GM18867 (cell line): ENCODE results near the gene PRSS21.

Experiments
- ATAC-seq: cut with Tn5 transposase; IDR thresholded peaks from one replicate; pipeline ENCODE4 v1.9.1; 2021; ENCODE audit warnings: mild to moderate bottlenecking, moderate library complexity; ENCODE audit not compliant: unreplicated experiment

Gene PRSS21

DNA sequence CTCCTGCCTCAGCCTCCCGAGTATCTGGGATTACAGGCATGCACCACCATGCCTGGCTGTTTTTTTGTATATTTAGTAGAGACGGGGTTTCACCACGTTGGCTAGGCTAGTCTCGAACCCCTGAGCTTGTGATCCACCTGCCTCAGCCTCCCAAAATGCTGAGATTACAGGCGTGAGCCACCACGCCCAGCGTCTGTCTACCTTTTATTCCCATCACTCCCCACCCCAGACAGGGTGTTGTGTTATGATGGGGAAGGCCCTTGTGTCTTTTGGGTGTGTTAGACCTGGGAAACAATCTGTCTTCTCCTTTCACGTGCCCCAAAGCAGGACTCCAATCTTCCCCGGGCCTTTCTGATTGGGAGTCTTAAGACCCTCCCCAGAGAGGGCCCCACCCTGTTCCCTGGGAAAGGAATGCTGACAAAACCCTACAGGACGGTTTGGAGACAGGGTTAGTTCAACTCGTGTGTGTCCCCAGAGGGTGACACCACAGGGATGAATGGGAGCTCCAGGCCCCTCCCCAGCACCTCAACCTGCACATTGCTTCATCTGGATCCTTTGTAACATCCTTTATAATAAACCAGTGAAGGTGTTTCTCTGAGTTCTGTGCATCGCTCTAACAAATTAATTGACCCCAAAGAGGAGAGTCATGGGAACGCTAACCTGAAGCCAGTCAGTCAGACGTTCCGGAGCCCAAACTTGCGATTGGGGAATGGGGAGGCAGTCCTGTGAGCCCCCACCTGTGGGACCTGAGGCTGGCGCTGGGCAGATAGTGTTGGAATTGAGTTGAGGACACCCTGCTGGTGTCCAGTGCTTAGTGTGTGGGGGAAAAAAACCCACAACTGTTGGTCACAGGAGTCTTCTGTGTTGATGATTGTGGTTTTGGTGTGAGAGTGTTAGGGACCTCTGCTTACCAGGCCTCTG is 36.8 kb upstream of the PRSS21 start:
- ATAC-seq: no peak

DNA sequence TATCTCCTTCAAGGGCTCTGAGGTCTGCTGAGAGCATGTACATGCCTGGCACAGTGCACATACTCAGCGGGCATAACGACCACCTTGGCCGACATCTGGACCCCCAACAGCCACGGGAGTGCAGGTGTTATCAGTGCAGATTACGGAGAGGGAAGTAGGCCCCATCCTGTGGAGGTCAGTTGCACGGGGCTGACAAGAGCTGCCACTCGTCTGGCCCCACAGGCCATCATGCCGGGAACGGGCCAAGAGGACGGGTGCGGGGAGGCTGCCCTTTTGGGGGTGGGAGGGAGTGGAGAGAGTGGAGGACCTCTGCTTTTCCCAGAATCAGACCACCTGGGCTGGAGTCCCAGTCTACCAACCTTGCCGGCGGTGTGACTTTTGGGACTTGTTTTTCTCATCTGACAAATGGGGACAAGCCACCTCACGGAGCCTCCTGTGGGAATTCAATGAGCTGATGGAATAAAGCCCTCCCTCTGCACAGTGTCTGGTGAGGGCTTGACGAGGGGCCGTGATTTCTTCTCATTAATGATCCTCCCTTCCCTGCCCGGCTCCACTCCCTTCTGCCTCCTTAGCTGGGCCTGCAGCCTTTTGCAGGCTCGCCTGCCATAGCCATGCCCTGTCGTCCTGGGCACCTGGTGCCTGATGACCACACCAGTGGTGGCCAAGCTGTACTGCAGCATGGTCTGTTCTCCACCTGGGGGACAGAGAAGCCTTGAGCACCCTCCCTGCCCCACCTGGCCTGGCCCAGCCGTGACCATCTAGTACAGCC is 34.3 kb upstream of the PRSS21 start:
- ATAC-seq: no peak

DNA sequence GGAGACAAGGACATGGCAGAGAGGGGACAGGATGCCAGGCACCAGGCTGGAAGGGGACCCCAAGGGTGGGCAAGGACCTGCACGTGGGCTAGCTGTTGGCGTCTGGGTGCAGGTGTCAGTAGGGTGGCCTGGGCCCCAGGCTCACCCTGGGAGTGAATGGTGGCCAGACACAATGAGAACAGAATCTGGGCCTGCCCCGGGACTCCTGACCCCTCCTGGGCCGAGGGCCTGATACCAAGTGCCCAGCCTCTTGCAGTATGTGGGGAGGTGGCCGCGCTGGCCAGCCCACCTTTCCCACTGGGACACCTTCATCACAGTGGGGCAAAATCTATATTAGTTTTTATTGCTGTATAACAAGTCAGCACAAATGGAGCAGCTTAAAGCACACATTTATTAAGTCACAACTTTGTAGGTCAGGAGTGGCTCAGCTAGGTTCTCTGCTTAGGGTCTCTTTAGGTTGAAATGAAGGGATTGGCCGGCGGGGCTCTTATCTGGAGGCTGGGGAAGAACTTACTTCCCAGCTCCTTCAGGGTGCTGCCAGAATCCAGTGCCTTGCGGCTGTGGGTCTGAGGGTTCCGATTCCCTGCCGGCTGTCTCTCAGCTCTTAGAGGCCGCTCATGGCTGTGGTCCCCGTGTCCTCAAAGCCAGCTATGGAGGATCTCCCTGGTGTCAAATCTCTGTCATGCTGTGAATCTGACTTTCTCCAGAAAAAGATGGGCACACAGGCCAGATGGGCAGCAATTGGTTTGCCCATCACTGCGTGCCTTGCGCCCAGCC is 33.3 kb upstream of the PRSS21 start:
- ATAC-seq: no peak

DNA sequence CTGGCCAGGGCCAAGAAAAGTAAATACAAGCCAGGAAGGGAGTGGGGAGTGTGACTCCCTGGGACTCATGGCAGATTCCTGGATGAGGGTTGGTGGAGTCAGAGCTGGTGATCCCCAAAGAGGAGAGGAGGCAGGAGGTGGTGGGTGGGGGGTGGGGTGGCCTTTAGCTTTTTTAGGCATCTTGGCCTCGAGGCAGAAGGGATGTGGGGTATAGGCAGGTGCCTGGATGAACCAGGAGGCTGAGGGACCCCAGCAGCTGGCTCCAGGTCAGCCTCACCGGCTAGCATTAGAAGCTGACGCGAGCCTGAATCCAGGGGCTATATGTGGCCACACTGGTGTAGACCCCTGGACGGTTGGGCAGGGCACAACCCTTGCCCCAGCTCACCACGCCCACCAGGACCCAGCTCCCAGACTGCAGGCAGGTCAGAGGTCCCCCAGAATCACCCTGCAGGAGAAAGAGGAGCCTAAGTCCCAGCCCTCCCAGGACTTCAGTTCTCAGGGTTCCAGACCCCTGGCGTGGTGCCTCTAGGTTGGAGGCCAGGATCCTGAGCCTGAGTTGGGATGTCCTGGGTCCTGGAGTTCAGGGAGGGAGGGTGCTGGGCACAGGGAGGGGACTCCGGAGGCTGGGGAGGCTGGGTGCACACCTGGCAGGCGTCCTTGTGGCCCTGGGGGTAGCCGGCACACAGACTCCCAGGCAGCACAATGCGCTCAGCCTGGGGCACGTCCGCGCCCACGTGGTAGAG is 32.5 kb upstream of the PRSS21 start:
- no peak for ATAC-seq

DNA sequence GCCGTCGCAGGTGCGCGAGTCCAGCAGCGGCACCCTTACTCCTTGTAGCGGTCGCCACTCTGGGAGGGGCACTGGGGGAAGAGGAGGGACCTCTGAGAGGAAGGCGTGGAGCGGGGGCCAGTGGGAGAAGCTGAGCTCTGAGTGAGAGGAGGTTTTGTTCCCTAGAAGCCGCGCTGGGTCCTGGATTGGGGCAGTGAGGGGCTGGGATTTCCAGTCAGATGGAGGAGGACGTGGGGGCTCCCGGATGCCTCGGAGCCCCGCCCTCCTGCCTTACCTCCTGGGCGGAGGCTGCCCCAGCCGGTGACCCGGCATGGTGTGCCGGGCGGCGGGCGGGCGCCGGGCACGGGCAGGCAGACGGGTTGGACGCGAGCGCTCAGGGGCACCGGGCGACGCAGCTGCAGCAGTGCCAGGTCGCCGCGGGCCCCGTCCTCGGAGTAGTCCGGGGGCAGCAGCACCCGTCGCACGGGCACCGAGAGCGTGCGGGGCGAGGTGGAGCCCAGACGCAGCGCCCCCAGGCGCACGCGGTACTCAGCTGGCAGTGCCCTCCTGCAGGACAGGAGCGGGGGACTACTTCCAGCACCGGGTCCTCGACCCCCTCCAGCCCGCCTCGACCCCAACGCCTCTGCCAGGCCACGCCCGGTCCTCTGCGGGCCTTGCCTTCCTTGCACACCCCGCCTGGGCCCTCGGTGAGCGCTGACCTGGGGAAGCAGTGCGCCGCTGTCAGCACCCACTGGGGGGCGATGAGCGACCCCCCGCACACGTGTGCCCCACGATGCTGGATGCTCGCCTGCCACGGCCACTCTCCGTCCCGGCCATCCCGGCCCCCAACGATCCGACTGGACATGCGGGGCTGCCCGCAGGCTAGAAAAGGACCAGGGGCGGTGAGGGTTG is 31.7 kb upstream of the PRSS21 start:
- no peak for ATAC-seq

DNA sequence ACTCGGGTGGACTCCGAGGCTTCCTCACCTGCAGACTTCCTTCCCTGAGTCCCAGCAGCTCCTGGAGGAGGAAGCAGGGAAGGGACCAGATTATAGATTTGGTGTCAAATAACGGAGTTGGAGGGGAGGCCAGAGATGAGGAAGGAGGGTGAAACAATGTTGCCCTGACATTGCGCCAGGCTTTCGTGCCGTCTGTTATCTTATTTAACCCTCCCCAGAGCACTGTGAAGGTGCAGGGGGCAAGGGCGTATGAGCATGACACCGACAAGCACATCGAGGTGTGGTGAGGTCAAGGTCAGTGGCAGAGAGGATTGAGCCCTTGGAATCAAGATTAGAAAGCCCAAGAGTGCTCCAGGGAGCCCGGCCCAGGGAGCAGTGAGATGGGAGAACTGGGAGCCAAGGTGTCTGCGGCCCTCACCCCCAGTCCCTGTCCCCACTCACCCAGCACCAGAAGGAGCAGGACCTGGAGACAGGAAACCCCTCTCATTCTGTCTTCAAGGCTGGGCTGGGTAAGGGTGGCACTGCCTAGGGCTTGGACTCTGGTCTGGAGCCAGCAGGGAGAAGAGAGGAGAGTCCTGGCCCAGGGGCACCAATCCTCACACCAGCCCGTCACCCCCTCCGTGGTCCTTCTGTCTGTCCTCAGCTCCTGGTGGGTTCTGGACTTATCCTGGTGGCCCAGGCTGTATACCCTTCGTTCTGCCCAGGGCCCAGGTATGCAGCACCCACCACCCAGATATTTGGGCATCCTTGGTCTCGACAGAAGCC is 30.8 kb upstream of the PRSS21 start:
- ATAC-seq: no peak

DNA sequence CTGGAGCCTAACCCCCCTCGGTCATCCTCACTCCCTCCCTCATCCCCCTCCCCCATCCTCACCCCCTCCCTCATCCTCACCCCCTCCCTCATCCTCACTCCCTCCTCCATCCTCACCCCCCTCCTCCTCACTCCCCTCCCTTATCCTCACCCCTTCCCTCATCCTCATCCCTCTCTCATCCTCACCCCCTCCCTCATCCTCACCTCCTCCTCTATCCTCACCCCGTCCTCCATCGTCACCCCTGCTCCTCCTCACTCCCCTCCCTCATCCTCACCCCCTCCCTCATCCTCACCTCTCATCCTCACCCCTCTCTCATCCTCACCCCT is 30.2 kb upstream of the PRSS21 start:
- ATAC-seq: no peak

DNA sequence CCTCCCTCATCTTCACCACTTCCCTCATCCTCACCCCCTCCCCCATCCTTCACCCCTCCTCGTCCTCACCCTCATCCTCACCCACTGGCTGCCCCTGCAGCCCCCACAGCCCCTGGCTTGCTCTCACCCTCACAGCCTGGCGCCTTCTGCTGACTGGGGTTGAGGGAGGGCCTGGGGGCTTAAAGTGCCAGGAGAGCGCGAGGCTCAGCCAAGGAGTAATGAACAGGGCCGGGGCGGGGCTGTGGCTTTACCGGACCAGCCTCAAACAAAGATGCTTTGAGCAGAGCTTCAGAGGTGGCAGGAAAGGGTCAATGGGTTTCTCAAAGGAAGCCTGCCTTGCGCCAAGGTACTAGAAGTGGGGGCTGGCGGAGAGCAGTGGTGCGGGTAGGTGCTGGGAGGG is 29.6 kb upstream of the PRSS21 start, which contains the start of gene PRSS33:
TSS of gene PRSS33 (minus strand) at position 155 of the 400 bp plus-strand sequence. CDS start 1,013 bp downstream, outside the sequence.
- ATAC-seq: no peak

DNA sequence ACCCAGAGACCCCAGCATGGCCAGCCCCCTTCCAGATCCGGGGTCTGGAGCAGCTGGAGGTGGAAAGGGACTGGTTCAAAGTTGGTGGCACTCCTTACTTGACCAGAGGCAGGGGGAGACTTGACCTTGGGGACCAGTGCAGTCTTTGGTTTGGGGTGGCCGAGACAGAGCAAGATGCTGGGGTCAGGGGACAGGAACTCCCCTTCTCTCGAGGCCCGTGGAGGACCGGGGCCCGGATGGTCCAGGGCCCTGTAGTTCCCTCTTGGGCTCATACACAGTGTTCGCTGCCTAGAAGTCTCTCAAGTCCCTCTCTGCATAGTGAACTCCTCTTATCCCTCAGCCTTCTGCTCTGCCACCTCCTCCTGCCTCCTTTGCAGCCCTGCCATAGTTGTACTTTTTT is 29.1 kb upstream of the PRSS21 start:
- ATAC-seq: no peak

DNA sequence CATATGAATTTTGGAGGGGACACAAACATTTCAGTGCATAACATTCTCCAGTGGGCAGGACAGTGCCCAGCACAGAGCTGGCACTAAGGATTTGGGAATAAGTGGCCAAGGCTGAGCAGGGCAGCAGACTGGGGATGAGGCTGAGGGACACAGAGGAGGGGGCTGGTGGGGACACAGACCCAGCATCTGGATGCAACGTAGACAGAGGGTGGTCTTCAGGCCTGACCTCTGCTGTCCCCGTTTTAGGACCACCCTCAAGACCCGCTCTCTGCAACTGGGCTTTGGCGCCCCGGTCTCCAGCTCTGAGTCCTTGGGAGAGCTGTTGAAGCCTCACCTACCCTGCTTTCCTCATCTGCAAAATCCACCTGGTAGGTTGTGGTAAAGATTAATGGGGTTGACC is 26.4 kb upstream of the PRSS21 start:
- ATAC-seq: no peak

DNA sequence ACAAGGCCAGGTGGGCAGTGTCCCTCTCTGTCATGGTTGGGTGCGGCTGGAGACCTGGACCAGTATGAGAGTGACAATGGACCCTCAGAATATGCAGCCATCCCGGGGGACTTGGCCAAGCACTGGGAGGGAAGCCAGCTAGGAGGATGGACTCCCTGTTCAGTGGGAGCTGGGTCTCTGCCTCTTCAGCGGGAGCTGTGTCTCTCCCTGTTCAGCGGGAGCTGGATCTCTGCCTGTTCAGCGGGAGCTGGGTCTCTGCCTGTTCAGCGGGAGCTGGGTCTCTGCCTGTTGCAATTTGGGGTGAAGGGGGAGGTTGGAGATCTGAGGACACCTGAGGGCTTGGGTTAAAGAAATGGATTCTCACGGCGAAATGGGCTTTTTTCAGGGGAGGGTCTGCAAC is 25.9 kb upstream of the PRSS21 start:
- no peak for ATAC-seq

DNA sequence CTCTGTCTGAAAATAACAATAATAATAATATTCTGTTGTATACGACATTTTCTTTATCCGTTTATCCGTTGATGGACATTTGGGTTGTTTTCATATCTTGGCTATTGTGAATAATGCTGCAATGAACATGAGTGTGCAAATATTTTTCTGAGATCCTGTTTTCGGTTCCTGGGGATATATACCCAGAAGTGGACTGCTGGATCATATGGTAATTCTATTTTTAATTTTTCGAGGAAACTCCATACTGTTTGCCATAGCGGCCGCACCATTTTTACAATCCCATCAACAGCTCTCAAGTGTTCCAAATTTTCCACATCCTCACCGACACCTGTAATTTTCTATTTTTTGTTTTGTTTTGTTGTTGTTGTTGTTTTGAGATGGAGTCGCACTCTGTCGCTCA is 24.1 kb upstream of the PRSS21 start:
- no peak for ATAC-seq

DNA sequence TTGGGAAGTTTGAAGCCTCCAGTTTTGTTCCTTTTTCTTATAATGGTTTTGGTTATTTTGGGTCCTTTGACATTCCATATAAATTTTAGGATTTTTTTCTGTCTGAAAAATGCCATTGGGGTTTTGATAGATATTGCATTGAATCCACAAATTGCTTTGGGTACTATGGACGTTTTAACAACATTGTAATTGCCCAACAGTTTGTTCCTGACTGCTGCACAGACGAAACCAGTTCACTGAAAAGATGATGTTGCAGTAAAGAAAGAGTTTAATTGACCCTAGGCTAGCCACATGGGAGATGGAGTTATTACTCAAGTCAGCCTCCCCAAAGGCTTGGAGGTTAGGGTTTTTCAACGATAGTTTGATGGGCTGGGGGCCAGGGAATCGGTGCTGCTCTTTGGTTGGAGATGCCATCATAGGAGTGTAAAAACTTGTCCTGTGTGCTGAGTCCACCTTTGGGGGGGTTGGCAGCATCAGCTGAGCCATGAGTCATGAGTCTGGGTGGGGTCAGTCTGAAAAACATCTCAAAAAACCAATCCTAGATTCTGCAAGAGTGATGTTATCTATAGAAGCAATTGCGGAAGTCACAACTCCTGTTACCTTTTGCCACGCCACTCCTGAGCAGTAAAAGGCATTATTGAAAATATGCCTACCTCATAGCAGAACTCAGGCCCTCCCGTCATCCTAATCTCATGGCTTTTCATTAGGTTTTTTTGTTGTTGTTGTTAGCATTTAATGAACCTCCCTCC is 21.5 kb upstream of the PRSS21 start:
- ATAC-seq: no peak

DNA sequence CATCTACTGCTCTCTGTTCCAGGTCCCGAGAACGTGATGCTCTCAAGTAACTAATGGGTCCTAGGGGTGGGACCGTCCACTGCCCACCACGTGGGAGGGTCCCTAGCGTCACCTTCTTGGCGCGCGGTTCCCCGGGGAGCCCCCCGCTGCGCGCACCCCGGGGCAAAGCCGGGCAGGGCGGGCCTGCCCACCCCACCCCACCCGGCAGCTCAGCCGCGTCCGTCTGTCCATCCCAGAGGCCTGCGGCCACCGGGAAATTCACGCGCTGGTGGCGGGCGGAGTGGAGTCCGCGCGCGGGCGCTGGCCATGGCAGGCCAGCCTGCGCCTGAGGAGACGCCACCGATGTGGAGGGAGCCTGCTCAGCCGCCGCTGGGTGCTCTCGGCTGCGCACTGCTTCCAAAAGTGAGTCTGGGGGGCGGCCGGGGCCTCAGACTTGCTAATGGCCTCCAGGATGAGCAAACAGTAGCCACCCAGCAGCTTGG is 18.3 kb upstream of the PRSS21 start:
- no peak for ATAC-seq

DNA sequence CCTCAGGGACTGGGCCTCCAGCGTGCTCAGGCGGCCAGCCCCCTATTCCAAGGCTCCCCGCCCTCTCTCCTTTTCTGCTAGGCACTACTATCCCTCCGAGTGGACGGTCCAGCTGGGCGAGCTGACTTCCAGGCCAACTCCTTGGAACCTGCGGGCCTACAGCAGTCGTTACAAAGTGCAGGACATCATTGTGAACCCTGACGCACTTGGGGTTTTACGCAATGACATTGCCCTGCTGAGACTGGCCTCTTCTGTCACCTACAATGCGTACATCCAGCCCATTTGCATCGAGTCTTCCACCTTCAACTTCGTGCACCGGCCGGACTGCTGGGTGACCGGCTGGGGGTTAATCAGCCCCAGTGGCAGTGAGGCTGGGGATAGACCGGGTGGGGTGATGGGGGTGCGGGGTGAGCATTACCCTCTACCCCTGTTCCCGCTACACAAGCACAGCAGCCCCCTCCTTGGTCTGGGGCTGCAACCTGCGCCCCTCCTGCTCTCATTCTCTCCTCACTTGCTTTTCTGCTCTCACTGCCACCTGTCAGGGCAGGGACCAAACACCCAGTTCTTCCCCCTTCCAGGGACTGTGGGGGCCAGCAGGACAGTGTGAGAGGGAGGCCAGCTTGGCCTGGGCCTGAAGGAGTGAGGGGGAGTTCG is 17.7 kb upstream of the PRSS21 start:
- ATAC-seq: no peak

DNA sequence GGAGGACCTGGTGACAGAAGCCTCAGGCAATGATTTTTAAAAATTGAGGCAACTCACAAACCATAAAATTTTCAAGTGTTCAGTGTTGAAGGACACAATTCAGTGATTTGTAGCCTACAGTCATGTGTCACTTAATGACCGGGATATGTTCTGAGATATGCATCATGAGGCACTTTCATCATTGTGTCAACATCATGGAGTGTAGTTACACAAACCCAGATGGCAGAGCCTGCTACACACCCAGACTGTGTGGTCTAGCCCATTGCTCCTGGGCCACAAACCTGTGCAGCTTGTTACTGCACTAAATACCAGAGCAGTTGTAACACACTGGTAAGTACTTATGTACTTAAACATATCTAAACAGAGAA is 17.2 kb upstream of the PRSS21 start:
- no peak for ATAC-seq

DNA sequence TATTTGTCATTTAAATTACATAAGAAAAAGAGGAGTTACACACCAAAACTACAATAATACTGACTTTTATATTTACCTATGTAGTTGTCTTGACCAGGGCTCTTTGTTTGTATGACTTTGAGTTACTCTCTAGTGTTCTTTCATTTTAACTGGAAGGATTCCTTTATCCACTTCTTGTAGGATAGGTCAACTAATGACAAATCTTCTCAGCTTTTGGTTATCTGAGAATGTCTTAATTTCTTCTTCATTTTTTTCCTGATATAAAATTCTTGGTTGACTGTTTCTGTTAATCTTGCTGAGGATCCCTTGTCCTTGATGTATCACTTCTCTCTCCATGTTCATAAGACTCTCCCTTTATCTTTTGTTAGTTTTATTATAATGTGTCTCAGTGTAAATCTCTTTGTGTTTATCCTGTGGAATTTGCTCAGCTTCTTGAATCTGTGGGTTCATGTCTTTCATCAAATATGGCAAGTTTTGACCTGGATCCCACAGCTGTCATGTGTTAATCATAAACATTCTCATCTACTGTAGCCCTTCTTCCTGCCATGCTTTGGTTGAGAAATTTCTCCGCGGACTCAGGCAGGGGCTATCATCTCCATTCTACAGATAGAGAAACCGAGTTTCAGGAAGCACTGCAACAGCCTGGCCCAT is 13.4 kb upstream of the PRSS21 start:
- ATAC-seq: no peak
